NCI-H146 treated with DMSO at 0.1 percent for 48 hours (cell line): ENCODE data around the gene NCAPD3.

ENCODE experiments used
- DNase-seq: peaks from one replicate; lab custom pipeline; 2025; ENCODE audit not compliant: unreplicated experiment; lab: John Stamatoyannopoulos, UW

NCAPD3 gene

GRCh38 chr11:134159652-134160051, 64.1 kb downstream of the NCAPD3 start:
- DNase-seq, result no peak

GRCh38 chr11:134158023-134158422, 65.7 kb downstream of the NCAPD3 start:
- DNase-seq, result no peak

GRCh38 chr11:134157451-134157850, 66.3 kb downstream of the NCAPD3 start:
- DNase-seq, result no peak

- no peak for DNase-seq
Observed at GRCh38 chr11:134155946-134156865, 67.6 kb downstream of the NCAPD3 start.

- DNase-seq, result no peak
Observed at GRCh38 chr11:134155456-134155855, 68.3 kb downstream of the NCAPD3 start.

- no peak for DNase-seq
Observed at GRCh38 chr11:134154441-134154840, 69.3 kb downstream of the NCAPD3 start.

- no peak for DNase-seq
Observed at GRCh38 chr11:134153147-134153905, 70.4 kb downstream of the NCAPD3 start.

GRCh38 chr11:134152696-134153095, 71.1 kb downstream of the NCAPD3 start:
- no peak for DNase-seq

- no peak for DNase-seq
Observed at GRCh38 chr11:134151083-134151747, 72.6 kb downstream of the NCAPD3 start.

GRCh38 chr11:134150195-134150903, 73.4 kb downstream of the NCAPD3 start:
- no peak for DNase-seq

- no peak for DNase-seq
Observed at GRCh38 chr11:134149371-134149770, 74.4 kb downstream of the NCAPD3 start.

GRCh38 chr11:134146598-134146997, 77.2 kb downstream of the NCAPD3 start:
- no peak for DNase-seq

GRCh38 chr11:134145715-134146114, 78.1 kb downstream of the NCAPD3 start:
- DNase-seq, result peak; percentile 13

- no peak for DNase-seq
Observed at GRCh38 chr11:134144744-134145143, 79.0 kb downstream of the NCAPD3 start.

- no peak for DNase-seq
Observed at GRCh38 chr11:134143801-134144200, 80.0 kb downstream of the NCAPD3 start.

- DNase-seq, result no peak
Observed at GRCh38 chr11:134142536-134142935, 81.2 kb downstream of the NCAPD3 start.

GRCh38 chr11:134140961-134141490, 82.7 kb downstream of the NCAPD3 start:
- no peak for DNase-seq

GRCh38 chr11:134139873-134140331, 83.9 kb downstream of the NCAPD3 start:
- DNase-seq, result peak; percentile 39

- DNase-seq, result no peak
Observed at GRCh38 chr11:134139303-134139872, 84.4 kb downstream of the NCAPD3 start.

- no peak for DNase-seq
Observed at GRCh38 chr11:134138376-134138775, 85.4 kb downstream of the NCAPD3 start.
